ENCODE data around the gene EMP3. TPM values are rescaled to one million over a fixed set of nuclear protein-coding genes. Genes with fewer than 3 reads are reported as not detected.

The EMP3 gene
- polyA plus RNA-seq, 3 donors = 802 to 1,036 (median 996) TPM

- H3K27ac ChIP-seq (ENCODE audit: low read depth in 1 of 2, low read length in 2 of 2) = no peak overlapping the region
- no peak overlapping the region for H3K4me2 ChIP-seq (replicated peaks; ENCODE audit: extremely low read depth, low read length, poor library complexity, severe bottlenecking)
- no peak for DNase-seq
- 80% methylated on average over 9 of the region's 10 CpGs for WGBS (ENCODE audit: insufficient coverage)
- peaks cover 13 to 24% of the 10 kb centered on the region in 2 donors for H3K36me3 ChIP-seq (replicated peaks in 1 of 2; ENCODE audit: control insufficient read depth in 1 of 2, insufficient read depth in 2 of 2, low read length in 2 of 2)
- H3K9me3 ChIP-seq (replicated peaks in 1 of 2; ENCODE audit: control insufficient read depth in 1 of 2, insufficient read depth in 1 of 2, low read length in 2 of 2) = no peaks in the 10 kb centered on the region
- no peak for TF ChIP-seq CTCF (IDR thresholded peaks at IDR 0.05)
- peaks cover 0 to 2% (median 0%) of the 10 kb centered on the region in 7 donors for H3K9me3 Mint-ChIP-seq
- no peak overlapping the region for H2AFZ ChIP-seq (ENCODE audit: insufficient read depth, low read depth, low read length, poor library complexity, severe bottlenecking)
- peaks cover 0 to 5% of the 10 kb centered on the region in 2 donors for H3K4me1 ChIP-seq (ENCODE audit: control insufficient read depth in 1 of 2, insufficient read depth in 2 of 2, low read length in 2 of 2)
- peaks cover 10% of the 10 kb centered on the region for H3K4me1 Mint-ChIP-seq
- H3K36me3 Mint-ChIP-seq = peaks cover 19 to 30% of the 10 kb centered on the region in 2 donors
- intact Hi-C loops (cut with micrococcal nuclease) = no loop called here
- no peaks in the 10 kb centered on the region for H3K27me3 ChIP-seq (ENCODE audit: control insufficient read depth in 2 of 2, insufficient read depth in 2 of 2, low read length in 2 of 2)
- H3K9ac ChIP-seq (ENCODE audit: insufficient read depth, low read length, poor library complexity, severe bottlenecking) = no peak overlapping the region
- no peaks in the 10 kb centered on the region for H3K79me2 ChIP-seq (ENCODE audit: insufficient read depth, low read length)
- H3K4me3 Mint-ChIP-seq = no peak overlapping the region
- H3K27me3 Mint-ChIP-seq (ENCODE audit: low read depth in 3 of 3) = peaks cover 0 to 7% (median 4%) of the 10 kb centered on the region in 3 donors
- H3K4me3 ChIP-seq (replicated peaks in 1 of 3; ENCODE audit: low read depth in 2 of 3, low read length in 3 of 3) = no peak overlapping the region
- no peaks in the 10 kb centered on the region for H4K20me1 ChIP-seq (ENCODE audit: insufficient read depth, low read length)
- peak overlapping the region in 4 of 7 donors; percentile 30 to 72 (median 44) for H3K27ac Mint-ChIP-seq
Observed at GRCh38 chr19:48378194-48378570, 52.8 kb downstream of the EMP3 start.

- no peak overlapping the region for H3K4me3 ChIP-seq (replicated peaks in 1 of 3; ENCODE audit: low read depth in 2 of 3, low read length in 3 of 3)
- peaks cover 22 to 33% of the 10 kb centered on the region in 2 donors for H3K36me3 ChIP-seq (replicated peaks in 1 of 2; ENCODE audit: control insufficient read depth in 1 of 2, insufficient read depth in 2 of 2, low read length in 2 of 2)
- H3K27ac ChIP-seq (ENCODE audit: low read depth in 1 of 2, low read length in 2 of 2) = no peak overlapping the region
- H3K9ac ChIP-seq (ENCODE audit: insufficient read depth, low read length, poor library complexity, severe bottlenecking) = no peak overlapping the region
- H3K36me3 Mint-ChIP-seq = peaks cover 27 to 39% of the 10 kb centered on the region in 2 donors
- H3K4me2 ChIP-seq (replicated peaks; ENCODE audit: extremely low read depth, low read length, poor library complexity, severe bottlenecking) = no peak overlapping the region
- H3K4me3 Mint-ChIP-seq = no peak overlapping the region
- H2AFZ ChIP-seq (ENCODE audit: insufficient read depth, low read depth, low read length, poor library complexity, severe bottlenecking) = no peak overlapping the region
- intact Hi-C loops (cut with micrococcal nuclease) = no loop called here
- H3K4me1 ChIP-seq (ENCODE audit: control insufficient read depth in 1 of 2, insufficient read depth in 2 of 2, low read length in 2 of 2) = peaks cover 0 to 5% of the 10 kb centered on the region in 2 donors
- no peaks in the 10 kb centered on the region for H3K9me3 ChIP-seq (replicated peaks in 1 of 2; ENCODE audit: control insufficient read depth in 1 of 2, insufficient read depth in 1 of 2, low read length in 2 of 2)
- H4K20me1 ChIP-seq (ENCODE audit: insufficient read depth, low read length) = no peaks in the 10 kb centered on the region
- peaks cover 10% of the 10 kb centered on the region for H3K4me1 Mint-ChIP-seq
- peak overlapping the region in 2 of 7 donors; percentile 41 to 68 for H3K27ac Mint-ChIP-seq
- H3K79me2 ChIP-seq (ENCODE audit: insufficient read depth, low read length) = no peaks in the 10 kb centered on the region
- peaks cover 0 to 2% (median 0%) of the 10 kb centered on the region in 7 donors for H3K9me3 Mint-ChIP-seq
- 90% methylated on average over 4 of the region's 5 CpGs for WGBS (ENCODE audit: insufficient coverage)
- H3K27me3 Mint-ChIP-seq (ENCODE audit: low read depth in 3 of 3) = peaks cover 0 to 4% (median 2%) of the 10 kb centered on the region in 3 donors
- TF ChIP-seq CTCF (IDR thresholded peaks at IDR 0.05) = no peak
- no peak for DNase-seq
- no peaks in the 10 kb centered on the region for H3K27me3 ChIP-seq (ENCODE audit: control insufficient read depth in 2 of 2, insufficient read depth in 2 of 2, low read length in 2 of 2)
Observed at GRCh38 chr19:48379058-48379457, 53.7 kb downstream of the EMP3 start.

Other genes starting within 250 kb of the EMP3 start
- gene PLA2G4C, start 214.7 kb upstream of the EMP3 start, polyA plus RNA-seq = 10 to 100 TPM in 1 of 3 donors, 1 to 10 TPM in 2; 3.8 to 14.5 (median 8.5) TPM
- 10 to 100 TPM in 1 of 3 donors, 1 to 10 TPM in 2; 2.5 to 11.3 (median 3.6) TPM for gene LIG1, start 155.2 kb upstream of the EMP3 start, polyA plus RNA-seq
- 1 to 10 TPM in 1 of 3 donors, under 1 TPM in 2; 0.28 to 2.5 (median 0.97) TPM for gene ZSWIM9, start 154.9 kb upstream of the EMP3 start, polyA plus RNA-seq
- 100 to 1,000 TPM in 1 of 3 donors, 10 to 100 TPM in 2; 76.4 to 122 (median 90.9) TPM for gene CARD8, start 69.6 kb upstream of the EMP3 start, polyA plus RNA-seq
- not detected for gene ZNF114, start 55.5 kb upstream of the EMP3 start, polyA plus RNA-seq
- 10 to 100 TPM in 1 of 3 donors, 1 to 10 TPM in 2; 1.7 to 11.9 (median 2.1) TPM for gene TMEM143, start 38.4 kb downstream of the EMP3 start, polyA plus RNA-seq
- not detected for gene SYNGR4, start 38.8 kb downstream of the EMP3 start, polyA plus RNA-seq
- gene KDELR1, start 66.0 kb downstream of the EMP3 start, polyA plus RNA-seq = 10 to 100 TPM; 42.0 to 72.0 (median 51.3) TPM
- under 1 TPM in 2 of 3 donors, not detected in 1; 0.13 to 0.29 TPM for gene GRIN2D, start 68.1 kb downstream of the EMP3 start, polyA plus RNA-seq
- gene GRWD1, start 120.4 kb downstream of the EMP3 start, polyA plus RNA-seq = 10 to 100 TPM in 1 of 3 donors, 1 to 10 TPM in 2; 3.7 to 13.9 (median 10.0) TPM
- gene KCNJ14, start 130.0 kb downstream of the EMP3 start, polyA plus RNA-seq = under 1 TPM in 2 of 3 donors, not detected in 1; 0.09 to 0.56 TPM
- gene CYTH2, start 143.8 kb downstream of the EMP3 start, polyA plus RNA-seq = 10 to 100 TPM; 21.3 to 48.2 (median 21.7) TPM
- under 1 TPM in 1 of 3 donors, not detected in 2; 0.08 TPM for gene LMTK3, start 186.3 kb downstream of the EMP3 start, polyA plus RNA-seq
- gene SULT2B1, start 226.6 kb downstream of the EMP3 start, polyA plus RNA-seq = under 1 TPM in 2 of 3 donors, not detected in 1; 0.09 to 0.40 TPM